ENCODE measurements around the gene CCDC9.
A peak's percentile ranks its signal among the peaks of the same experiment; 100 is the strongest.
"Not testable (repeated sequence)": the region's sequence is repeated elsewhere in the genome, so short reads cannot be mapped to it uniquely, and the experiment has no call there.

The CCDC9 gene

GRCh38 chr19:47261946-47262793 lies 5.8 kb downstream of the CCDC9 start:
- DNase-seq = not testable (repeated sequence)

DNA sequence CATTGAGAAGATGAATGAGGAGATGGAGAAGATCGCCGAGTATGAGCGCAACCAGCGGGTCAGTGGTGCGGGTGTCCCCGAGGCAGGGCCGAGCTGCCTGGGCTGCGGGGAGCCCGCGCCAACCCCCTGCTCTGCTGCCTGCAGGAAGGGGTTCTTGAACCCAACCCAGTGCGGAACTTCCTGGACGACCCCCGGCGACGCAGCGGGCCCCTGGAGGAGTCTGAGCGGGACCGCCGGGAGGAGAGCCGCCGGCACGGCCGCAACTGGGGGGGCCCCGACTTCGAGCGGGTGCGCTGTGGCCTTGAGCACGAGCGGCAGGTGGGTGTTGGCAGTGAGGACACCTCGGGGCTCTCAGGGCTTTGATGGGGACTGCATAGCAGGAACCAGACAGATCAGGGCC lies 8.3 kb downstream of the CCDC9 start:
- no peak for DNase-seq

DNA sequence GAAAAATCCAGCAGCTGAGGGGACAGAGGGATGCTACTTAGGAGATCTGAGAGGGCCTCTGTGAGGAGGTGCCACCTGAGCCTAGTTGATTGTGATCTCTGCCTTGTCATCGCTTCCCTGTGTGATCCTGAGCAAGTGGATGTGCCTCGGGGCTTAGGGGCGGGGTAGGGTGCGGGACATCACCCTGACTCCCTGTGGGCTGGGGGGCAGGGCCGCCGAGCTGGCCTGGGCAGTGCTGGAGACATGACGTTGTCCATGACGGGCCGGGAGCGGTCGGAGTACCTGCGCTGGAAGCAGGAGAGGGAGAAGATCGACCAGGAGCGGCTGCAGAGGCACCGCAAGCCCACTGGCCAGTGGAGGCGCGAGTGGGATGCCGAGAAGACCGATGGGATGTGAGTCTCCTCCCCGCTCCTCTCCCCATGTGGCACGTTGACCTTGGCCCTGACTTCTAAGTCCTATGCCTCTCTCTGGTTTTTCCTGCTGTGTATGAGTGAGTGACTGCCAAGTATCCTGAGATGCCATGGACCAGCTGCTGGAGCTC lies 10.1 kb downstream of the CCDC9 start:
- DNase-seq = no peak

DNA sequence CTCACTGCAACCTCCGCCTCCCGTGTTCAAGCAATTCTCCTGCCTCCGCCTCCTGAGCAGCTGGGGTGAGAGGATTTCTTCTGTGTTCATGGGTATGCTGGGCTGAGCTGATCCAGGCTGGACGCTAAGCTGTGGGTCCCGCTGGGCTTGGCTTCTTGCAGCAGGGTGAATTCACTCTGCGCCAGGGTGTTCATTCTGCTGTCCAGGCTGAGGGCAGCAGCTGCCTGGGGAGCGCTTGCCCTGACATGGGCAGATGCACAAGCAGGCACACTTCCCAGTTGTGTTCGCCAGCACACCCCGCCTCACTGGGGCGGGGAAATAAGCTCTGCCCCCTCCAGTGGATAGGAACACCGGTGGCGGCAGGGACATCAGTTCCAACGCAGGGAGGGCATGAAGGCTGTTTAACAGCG lies 11.0 kb downstream of the CCDC9 start:
- no peak for DNase-seq

DNA sequence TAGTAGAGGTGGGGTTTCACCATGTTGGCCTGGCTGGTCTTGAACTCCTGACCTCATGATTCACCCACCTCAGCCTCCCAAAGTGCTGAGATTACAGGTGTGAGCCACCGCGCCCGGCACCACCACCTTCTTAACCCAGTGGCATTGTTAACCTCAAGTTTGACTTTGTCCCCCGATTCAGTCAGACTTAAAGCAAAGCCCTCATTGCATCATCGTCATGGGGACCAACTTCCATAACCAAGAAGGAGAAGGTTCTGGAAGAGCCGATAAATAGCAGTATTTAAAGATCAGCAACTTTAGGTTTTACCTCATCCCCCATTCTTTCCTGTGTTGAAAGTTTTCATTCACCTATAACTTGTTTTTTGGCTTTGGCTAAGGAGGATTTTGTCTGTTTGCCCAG lies 11.7 kb downstream of the CCDC9 start:
- no peak for DNase-seq

- DNase-seq = no peak
Observed at GRCh38 chr19:47269596-47269995, 13.3 kb downstream of the CCDC9 start.

DNA sequence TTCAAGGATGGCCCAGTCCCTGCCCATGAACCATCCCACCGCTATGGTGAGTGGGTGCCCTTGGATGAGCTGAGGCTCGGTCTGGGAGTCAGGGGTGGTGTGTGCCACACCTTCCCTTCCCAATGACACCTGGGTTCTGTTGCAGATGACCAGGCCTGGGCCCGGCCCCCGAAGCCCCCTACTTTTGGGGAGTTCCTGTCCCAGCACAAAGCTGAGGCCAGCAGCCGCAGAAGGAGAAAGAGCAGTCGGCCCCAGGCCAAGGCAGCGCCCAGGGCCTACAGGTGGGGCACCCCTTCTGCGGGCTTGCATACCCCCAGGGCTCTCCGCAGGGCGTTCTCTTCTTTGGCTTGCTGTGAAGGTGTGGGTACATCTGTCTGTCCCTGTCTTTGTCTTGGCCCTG lies 14.1 kb downstream of the CCDC9 start:
- no peak for DNase-seq

- no peak for DNase-seq
Observed at GRCh38 chr19:47271949-47272348, 15.6 kb downstream of the CCDC9 start.

DNA sequence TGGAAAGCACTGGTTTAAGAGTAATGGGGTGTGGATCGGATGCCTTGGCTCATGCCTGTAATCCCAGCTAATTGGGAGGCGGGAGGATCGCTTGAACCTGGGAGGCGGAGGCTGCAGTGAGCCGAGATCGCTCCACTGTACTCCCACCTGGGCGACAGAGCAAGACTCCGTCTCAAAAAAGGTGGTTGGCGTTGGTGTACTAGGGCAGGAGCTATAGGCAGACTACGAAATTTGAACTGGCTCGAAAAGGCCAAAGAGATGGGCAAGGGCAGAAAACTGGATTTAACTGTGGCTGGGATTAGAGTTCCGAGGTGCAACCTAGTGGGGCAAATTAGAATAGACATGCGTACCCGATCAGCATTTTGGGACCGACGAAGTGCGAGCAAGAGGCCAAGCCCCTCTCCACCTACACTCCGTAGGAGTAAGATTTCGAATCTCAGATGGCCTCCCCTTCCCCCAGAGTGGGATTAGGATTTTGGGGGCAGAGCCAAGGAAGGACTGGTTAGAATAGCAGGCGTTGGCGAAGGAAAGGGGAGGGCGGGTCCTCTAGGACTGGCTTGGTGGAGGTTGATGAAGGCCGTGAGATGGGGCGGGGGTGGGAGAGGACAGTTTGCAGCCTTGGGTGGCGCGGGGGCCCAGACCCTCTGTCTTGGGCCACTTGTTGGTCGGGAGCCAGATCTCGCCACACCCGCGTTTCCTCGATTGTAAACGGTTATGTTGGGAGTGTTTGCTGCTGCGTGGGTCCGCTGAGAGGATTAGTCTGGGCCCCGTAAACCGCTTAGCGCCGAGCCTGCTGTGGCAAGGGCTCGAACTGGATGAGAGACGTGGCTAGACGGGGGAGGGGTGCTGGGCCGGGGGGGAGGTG lies 16.4 kb downstream of the CCDC9 start:
- no peak for DNase-seq

DNA sequence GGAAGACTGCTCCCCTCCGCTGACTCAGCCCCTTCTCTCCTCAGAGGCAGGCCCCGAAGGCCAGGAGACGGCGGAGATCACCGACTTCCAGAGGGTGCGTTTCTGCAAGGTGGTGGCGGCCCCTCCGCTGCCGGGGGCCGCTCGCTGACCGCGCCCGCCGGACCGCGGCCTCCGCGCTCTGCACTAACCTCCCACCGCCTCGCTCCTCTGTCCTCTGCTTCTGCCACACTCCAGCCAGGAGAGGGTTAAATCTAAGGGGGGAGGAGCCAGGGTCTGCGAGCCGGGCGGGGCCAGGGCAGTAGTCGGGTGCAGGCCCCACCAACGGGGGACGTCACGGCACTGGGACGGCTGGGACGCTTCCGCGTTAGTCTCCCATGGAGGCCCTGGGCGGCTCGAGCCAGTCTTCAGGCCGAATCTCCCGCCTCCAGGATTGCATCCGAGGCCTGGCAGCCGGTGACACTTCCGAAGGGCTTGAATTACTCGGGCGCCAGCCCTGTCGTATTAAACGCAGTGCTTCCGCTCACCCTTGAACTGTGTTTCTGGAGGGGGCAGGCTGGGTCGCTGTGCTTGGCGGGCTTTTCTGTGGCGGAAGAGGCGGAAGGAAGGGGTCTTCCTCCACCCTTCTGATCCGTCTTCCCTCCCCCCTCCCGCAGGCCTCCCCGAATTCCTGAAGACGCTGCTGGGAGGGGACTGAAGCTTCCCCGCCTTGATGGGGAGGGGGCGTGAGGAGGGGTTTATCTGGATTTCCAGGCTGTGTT lies 17.2 kb downstream of the CCDC9 start:
- peak; percentile 84 for DNase-seq

DNA sequence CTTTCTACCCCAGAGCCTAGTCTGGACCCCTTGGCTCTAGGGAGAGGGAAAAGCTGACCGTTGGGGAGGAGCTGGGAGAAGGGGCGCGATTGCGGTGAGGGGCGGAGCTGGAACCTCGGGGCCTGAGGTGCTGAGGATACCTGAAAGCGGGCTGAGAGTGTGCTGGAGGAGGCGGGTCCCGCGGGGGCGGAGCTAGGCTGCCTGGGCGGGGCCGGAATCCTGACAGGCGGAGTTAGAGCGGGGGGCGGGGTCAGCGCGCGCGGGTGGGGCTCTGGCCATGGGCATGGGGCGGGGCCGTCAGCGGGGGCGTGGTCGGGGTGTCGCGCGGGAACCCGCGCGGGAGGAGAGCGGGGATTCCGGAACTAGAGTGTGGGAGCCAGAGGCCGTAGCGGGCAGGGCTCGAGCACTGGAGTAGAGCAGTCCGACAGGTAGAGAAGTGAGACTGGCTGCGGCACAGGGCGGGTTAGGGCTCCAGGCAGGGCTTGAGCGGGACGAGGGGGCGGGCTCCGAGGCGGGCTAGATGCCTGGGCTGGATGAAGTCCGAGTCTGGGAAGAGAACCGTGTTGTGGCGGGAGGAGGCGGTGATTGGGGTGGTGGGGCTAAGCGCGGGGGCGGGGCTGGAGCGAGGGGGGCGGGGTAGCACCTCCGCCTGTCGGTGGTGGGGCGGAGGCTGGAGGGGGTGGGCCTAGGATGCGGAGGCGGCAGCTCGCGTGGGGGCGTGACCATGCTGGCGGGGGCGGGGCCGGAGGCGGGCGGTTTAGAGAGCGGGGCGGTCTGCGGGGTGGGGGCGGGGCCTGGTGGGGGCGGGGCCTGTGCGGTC lies 18.0 kb downstream of the CCDC9 start, which contains the start of gene INAFM1:
Gene INAFM1 (plus strand): TSS at position 815 of the 820 bp plus-strand sequence. CDS start 35 bp downstream, outside the sequence.
- DNase-seq = peak; percentile 81

DNA sequence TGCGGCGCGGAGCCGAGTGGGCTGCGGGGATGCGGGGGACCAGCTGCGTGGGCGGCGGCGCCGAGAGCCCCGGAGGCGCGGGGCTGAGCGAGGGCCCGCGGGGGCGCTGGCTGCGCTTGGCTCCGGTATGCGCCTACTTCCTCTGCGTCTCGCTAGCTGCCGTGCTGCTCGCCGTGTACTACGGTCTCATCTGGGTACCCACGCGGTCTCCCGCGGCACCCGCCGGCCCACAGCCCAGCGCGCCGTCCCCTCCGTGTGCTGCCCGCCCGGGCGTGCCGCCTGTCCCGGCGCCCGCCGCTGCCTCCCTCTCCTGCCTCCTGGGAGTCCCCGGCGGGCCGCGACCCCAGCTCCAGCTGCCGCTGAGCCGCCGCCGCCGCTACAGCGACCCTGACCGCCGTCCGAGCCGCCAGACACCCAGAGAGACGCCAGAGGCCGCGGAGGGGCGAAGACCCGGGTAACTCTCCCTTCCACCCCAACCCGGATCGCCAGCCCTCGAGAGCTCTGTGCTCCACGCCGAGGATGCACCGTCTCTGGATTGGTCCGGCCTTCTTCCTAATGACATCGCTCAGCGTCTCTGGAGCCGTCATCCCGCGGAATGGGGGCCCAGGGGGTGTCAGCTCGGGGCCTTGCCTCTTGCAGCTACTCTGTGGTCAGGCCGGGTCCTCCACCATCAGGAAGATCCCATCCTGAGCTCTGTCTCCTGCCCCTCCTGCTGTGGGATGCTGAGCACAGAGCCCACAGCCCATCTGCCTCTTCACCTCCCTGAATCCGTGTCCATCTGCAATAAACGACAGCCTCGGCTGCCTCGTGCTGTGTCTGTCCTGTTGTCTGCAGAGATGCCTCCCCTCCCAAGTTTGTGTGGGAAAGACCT lies 18.8 kb downstream of the CCDC9 start:
- DNase-seq = no peak

DNA sequence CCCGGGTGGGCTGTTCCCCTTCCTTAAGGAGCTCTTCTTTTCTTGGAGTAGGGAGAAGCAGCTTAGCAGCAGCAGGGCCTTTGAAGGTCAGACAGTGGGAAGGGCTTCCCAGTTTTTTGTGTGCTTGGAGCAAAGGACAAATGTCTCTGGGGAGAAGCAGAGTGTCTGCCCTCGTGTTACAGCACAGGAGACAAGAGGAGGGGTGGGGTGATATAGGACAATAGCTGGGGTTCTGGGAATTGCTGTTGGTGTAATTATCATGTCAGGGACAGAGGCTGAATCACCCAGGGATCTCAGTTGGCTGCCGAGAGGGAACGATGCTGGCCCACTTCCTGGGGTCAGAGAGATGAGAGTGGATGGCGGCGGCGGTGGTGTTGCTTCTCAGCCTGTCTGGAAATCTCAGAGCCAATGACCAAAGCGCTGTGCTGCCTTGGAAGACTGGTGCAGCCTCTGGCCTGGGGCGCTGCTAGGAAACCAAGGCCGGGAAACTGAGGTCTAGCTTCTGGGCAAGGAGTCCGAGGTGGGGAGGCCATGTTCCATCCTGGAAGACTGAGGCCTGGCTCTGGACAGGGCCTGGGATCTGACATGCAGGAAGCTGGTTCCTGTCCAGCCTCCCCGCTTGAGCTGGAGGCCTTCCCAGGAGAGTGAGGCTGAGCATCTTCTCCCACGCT lies 19.6 kb downstream of the CCDC9 start:
- peak; percentile 22 for DNase-seq

GRCh38 chr19:47276513-47276912 lies 20.2 kb downstream of the CCDC9 start:
- DNase-seq = not testable (repeated sequence)

- DNase-seq = no peak
Observed at GRCh38 chr19:47280183-47280797, 24.0 kb downstream of the CCDC9 start.

DNA sequence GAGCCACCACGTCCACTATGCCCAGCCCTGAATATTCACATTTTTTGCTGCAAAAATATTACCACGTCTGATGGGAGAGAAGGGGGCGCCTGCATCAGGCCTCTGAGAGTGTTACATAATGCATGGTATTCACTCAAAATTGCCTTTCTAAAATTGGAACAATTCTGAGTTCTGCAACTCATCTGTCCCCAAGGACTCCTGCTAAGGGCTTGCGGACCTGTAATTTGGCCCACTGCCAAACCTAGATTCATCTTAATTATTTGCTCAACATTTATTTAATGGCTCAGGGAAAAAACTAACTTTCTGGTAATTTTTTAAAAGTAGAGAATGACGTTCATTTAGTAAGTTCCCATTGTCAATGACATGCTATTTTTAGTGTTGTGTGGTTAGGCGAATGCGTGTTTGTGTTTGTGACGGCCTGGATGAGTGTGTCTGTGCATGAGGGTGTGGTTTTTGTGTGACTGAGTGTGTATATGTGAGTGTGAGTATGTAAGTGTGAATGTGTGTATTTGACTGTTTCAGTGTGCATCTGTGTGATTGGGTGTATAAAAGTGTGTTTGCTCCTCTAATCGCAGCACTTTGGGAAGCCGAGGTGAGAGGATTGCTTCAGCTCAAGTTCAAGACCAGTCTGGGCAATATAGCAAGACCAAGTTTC lies 27.2 kb downstream of the CCDC9 start:
- no peak for DNase-seq

GRCh38 chr19:47284324-47284899 lies 28.1 kb downstream of the CCDC9 start:
- DNase-seq = peak; percentile 18

- peak; percentile 64 for DNase-seq
Observed at GRCh38 chr19:47296036-47296435, 39.7 kb downstream of the CCDC9 start.

GRCh38 chr19:47300867-47301266 lies 44.5 kb downstream of the CCDC9 start:
- DNase-seq = not testable (repeated sequence)

All from DMS153 (cell line).